HG03342 (cell line): Measurements from ENCODE around the gene CDADC1.

ENCODE experiments used
- ATAC-seq: cut with Tn5 transposase; IDR thresholded peaks from one replicate; pipeline ENCODE4 v1.9.1; 2021; ENCODE audit warnings: mild to moderate bottlenecking, moderate library complexity; ENCODE audit not compliant: unreplicated experiment

Gene CDADC1

DNA sequence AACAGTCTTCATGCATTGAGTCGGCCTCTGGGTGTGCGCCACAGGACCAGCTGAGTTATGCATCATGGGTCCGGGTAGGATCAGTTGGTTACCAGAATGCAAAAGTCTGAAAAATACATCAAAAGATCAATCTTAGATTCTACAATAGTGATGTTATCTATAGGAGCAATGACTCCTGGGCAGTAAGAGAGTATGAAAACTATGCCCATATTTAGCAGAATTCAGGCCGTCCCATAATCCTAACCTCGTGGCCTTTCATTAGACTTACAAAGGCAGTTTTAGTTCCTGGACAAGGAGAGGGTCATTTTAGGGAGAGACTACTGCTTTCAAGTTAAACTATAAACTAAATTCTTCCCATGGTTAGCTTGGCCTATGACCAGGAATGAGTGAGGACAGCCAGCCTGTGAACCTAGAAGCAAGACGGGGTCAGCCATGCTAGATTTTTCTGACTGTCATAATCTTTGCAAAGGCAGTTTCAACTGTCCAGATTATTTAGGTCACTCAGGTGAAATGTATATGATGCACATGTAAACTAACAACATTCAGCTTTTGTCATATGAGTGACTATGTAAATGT is 11.8 kb upstream of the CDADC1 start:
- ATAC-seq: no peak

DNA sequence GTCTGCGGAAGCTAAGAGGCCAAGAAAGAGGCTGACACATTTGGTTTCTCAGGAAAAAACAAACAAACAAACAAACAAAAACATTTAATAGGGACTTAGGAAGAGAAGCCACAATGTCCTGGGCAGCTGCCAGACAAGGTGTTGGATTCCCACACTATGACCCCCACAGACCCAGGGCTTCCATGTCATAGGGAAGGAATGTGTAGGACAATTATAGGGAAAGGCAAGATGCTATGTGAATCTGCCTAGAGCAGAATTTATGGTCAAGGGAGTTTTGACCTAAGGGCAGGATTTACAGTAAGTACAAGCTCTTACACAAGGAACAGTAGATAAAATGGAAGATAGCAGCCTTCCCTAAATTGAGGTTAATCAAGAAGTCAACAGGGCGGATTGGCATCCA is 9.1 kb upstream of the CDADC1 start:
- no peak for ATAC-seq

DNA sequence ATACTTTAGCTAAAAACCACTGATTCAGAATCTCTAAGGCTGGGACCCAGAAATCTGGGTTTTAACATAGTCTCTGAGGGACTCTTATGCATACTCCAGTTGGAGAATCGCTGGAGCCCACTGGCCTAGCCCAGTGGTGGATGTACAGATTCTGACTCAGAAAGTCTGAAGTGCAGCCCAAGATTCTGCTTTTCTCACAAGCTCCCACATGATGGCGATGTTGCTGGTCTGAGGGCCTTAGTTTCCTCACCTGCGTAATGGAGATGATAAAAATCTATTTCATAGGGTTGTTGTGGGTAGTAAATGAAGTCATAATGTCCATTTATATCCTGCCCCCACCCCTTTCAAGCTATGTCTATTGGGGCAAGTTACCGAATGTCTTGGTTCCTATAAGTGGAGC is 7.7 kb upstream of the CDADC1 start:
- no peak for ATAC-seq

DNA sequence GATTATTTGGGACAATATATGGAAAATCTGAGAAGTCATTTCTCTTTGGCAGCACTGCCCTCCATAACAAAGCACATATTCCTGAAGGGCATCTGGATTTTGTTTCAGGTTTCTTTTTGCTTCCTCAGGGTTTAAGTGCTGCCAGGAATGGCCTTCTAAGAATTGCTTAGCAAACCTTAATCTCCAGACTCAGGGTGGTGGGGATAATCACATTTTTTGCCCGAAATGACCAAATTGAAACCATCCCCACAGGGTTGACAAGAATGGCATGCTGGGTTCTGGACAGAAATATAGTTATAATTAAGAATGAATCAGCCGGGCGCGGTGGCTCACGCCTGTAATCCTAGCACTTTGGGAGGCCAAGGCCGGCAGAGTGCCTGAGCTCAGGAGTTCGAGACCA is 6.4 kb upstream of the CDADC1 start:
- no peak for ATAC-seq

DNA sequence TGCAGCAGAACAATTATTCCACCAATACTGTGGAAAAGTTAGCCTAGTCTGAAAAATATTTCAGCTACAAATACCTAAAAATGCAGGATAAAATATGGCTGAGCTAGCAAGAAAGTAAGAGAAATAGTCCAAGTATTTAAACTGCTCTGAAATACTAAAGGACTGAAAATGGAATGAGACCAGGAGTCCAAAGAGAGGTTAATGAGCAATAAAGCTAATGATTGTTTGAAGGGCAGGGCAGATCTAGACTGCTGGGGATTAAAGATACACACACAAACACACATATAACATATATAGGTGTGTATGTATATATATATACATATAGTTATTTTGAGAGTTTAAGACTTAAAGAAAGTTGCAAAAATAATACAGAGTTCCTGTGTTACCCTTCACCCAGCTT is 2.6 kb upstream of the CDADC1 start:
- no peak for ATAC-seq

DNA sequence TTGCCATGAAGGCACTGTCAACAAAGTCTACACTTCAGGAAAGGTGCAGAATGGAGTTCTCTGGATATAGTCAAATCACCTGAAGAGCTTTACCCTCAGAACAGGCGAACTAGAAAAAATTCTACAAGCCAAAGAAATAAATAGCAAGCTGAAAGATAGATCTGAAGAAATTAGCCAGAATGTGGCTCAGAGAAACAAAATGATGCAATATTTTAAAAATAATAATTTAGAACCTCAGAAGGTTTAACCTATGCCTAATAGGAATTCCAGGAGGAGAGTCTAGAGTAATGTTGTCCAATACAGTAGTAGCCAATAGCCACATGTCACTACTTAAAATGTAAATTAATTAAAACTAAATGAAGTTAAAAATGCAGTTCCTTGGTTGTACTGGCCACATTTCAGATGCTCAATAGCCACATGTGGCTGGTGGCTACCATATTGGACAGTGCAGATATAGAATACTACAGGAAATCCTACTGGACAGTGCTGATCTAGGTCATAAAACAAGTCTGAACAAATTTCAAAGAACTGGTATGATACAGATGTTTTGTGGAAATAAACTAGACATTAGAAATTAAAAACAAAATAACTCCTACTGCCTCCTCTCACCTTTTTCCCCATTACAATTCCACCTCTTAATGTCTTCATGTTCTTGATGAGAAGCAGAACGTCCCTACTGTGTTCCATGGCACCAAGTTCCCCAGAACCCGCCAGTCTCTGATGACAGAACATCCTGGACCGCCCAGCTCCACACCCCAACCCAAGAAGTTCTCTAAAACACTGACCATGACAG is 679 bp upstream of the CDADC1 start:
- ATAC-seq: peak; percentile 43

DNA sequence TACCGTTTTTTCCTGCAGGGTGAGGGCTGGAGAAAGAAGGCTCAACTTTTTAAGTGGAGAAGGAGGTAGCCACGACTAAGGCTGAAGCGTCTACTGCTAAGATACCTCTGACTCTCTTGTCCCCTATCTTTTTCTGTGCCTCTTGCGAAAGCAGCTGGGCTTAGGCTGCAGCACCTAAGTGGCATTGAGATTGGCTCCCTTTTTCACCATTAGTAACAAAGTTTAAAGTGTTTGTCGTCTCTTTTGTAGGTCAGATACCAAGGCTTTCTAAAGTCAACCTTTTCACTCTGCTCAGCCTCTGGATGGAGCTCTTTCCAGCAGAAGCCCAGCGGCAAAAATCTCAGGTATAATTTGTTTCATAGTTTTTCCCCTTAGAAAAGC is 887 bp downstream of the CDADC1 start:
- ATAC-seq: no peak

DNA sequence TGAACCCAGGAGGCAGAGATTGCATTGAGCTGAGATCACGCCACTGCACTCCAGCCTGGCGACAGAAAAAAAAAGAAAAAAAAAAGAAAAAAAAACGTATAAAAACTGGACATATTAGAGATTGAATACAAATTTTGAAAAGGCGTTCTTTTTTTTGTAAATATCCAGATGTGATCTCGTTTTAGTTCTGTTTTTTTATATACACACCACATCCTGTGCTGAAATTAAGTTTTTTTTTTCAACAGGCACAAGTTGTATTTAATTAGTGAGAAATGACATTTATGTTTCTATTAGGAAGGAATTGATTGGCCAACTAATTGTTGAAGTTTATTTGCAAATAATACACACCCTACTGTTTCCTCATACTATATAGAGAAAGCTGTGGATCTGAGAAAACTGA is 3.6 kb downstream of the CDADC1 start:
- no peak for ATAC-seq

DNA sequence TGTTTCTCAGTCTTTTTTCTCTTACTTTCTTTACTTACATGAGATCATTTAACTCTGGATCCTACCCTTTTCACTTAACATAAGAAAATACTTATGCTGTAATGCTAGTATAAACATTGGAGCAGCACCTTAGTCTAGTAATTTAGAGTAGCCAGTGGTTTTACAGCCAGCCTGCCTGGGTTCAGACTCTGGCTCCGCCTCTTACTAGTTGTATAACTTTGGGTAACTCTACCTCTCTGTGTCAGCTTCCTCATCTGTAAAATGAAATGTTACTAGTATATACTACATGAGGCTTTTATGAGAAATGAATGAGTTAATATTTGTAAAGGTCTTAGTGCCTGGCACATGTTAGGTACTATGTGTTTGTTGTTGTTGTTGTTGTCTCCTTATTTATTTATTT is 5.6 kb downstream of the CDADC1 start:
- ATAC-seq: no peak

DNA sequence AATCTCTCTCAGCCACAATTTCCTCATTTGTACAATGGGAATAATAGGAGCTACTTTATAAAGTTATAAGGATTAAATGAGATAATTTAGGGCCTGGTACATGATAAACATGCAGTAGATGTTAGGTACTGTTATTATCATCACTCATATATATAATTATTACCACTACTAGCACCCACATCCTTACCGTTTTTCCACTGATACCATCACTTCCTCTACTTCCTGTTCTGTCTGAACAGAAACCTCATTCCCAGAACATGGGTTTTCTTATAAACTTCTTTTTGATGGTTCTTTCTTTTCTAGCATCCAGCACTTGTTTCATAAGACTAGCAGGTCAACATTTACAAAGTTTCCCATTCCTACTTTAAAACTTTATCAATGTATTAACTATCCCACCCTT is 6.3 kb downstream of the CDADC1 start:
- no peak for ATAC-seq

DNA sequence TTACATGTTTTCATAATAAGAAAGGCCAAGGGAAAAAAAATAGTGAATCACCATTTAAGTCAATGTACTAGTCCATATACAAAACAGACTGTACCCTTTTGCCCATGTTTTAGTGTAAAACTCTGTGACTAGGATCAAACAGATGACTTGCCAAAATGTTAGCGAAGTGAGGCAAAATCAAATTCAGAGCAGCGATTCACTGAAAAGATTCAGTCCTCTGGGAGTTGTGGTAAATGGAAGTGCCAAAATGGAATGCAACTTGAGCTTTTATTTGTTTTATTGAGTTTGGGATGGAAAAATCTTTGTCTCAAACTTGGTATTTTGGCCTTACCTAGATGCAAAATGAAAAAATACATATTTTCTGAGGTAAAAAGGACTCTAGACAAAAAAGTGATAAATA is 9.1 kb downstream of the CDADC1 start:
- no peak for ATAC-seq

DNA sequence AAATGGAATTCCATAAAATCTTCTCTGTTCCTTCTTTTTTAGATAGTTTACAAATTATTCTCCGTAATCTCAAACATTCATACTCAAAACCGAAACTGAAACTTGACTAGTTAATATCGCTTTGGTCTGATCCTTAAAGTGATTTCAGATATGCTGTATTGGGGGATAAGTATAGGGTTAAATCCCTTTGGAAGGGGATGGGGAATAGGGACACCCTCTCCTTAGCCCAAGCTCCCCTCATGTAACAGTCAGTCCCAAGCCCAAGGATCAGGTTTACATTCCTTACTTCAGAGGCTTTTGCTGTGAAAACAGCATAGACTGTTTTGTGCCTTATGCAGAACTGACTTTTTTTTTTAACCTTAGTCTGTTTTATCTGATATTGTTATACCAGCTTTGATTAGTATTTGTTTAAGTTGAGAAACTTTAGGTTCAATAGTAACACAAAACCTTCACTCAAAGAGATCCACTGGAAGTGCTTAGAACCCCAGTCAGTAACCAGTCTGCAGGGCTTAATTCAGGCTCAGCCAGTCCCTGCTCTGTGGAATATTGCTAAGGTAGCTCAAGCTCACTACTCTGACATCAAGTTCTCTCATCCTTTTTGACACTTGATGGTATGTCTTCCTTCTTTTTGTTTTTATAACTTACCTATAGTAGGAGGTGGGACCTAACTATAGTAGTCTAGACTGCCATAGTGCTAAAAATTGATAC is 10.5 kb downstream of the CDADC1 start:
- ATAC-seq: no peak

DNA sequence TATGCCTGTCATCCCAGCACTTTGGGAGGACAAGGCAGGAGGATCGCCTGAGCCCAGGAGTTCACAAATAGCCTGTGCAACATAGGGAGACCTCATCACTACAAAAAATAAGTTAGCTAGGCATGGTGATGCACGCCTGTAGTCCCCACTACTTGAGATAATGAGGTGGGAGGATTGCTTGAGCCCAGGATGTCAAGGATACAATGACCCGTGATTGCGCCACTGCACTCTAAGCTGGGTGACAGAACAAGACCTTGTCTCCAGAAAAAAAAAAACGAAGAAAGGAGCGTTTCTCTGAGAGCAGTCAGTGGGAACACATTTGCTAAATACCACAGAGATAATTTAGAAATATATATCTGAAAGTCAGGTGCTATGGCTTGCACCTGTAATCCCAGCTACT is 11.9 kb downstream of the CDADC1 start:
- ATAC-seq: no peak

DNA sequence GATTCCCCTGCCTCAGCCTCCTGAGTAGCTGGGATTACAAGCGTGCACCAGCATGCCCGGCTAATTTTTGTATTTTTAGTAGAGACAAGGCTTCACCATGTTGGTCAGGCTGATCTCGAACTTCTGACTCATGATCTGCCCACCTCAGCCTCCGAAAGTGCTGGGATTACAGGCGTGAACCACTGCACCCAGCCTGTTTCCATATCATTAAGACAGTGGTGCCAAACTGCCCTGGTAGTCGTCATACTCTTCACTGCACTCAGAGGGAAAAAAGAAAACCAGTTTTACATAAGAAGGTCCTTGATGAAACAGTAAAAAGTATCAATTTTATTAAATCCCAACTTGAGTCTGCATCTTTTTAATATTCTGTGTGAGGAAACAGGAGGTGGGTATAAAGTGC is 14.9 kb downstream of the CDADC1 start:
- no peak for ATAC-seq

DNA sequence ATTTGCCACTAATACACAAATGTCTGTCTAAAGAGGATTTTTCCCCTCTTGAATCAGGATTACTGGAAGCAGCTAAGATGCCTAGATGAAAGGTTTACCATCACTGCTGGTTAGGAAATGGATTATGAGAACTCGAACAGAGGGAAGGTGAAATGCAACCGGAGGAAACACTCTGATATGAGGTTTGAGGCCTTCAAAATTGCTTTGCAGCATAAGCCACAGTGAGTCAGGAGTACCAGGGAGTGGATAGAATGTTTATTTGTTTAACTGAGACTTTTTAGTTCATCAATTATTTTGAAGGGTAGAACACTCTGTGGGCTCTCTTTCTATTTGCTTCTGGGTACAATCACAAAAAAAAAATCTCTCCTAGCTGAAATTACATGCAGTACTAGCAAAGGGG is 18.1 kb downstream of the CDADC1 start:
- no peak for ATAC-seq

DNA sequence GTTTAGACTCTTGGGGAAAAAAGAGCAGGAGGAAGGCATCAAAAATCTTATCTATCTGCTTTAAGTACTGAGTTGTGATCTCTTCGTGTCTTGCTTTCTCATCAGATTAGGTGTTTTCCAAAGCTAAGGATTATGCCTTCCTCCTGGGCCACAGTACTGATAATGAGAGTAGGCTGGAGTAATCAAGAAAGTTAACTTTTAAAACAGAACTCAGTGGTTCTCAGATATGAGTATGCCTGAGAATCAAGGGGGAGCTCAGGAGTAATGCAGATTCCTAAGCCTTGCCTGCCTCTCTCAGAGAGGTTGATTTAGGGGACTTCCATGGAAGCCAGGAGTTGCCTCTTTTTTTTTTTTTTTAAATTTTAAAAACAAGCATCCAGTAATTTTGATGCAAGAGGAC is 23.5 kb downstream of the CDADC1 start:
- ATAC-seq: no peak

DNA sequence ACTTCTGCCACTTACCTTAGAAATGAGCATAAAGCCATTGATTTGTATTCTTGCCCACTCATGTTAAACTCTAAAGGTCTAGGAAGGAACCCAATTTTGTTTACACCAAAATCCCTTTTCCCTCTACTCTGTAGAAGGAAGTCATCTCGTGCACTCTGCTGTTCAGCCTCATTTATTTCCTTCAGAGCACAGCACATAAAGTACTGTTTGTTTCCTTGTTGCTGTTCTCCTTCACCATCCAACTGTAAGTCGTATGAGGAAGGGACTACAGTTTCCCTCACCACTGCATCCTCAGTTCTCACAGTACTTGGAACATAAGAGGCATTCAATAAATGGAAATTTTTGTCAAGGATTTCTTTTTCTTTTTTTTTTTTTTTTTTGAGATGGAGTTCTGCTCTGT is 24.6 kb downstream of the CDADC1 start:
- no peak for ATAC-seq

DNA sequence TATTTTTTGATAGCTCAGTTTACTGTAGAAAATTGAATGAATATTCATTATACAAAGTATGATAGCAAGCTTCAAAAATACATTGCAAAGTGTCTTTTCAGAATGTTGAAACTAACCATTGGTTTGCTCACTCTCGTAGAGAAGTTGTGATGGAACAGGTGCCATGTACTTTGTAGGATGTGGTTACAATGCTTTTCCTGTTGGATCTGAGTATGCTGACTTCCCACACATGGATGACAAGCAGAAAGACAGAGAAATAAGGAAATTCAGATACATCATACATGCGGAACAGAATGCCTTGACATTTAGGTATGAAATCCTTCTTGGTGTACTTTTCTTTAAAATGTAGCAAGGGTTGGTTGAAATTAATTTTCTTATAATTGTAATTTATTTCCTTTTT is 30.5 kb downstream of the CDADC1 start:
- ATAC-seq: no peak

DNA sequence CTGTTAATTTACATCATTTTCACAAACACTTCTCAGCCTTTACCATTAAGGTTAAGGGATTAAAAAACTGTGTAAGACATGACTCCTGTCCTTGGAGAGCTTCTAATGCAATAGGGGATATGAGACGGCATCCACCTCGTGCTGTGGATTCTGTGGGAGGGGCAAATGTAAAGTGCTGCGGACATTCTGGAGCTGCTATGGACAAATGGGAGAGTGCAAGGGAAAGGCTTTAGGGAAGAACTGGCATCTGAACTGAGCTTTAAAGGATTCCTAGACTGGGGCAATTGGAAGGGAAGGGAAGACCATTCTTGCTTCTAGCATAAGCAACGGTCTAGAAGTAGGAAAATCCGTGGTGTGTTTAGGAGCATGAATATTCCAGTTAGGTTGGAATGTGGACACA is 31.4 kb downstream of the CDADC1 start:
- no peak for ATAC-seq

DNA sequence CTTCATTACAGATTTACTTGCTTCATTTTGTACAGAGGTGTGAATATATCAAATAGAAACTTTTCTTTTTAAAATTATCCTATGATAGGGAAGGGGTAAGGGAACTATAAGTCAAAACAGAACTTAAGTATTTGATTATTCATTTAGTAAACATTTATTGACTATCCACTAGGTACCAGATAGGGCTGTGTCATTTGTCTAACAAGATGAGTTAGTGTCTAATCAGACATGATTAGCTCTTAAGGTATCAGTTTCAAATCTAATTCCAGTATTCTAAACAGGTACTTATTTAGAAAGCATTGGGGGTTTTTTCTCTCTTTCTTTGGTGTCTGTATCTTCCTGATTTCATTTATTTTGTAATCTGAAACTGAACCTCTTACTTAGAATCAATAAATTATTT is 32.2 kb downstream of the CDADC1 start:
- ATAC-seq: no peak

DNA sequence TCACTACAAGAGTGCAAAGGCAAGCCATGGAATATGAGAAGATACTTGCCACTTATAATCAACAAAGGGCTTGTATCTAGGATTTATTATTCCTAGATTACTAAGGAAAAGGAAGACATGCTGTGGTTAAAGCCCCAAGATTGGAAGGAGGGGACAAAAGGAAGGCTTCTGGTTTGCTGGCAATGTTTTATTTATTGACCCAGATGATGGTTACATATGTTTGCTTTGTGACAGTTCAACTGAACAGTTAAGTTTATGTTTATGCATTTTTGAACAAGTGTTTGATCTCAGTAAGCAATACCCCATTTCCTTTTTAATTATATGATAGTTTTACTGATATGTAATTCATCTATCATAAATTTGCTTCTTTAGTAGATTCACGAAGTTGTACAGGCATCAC is 40.3 kb downstream of the CDADC1 start:
- no peak for ATAC-seq

DNA sequence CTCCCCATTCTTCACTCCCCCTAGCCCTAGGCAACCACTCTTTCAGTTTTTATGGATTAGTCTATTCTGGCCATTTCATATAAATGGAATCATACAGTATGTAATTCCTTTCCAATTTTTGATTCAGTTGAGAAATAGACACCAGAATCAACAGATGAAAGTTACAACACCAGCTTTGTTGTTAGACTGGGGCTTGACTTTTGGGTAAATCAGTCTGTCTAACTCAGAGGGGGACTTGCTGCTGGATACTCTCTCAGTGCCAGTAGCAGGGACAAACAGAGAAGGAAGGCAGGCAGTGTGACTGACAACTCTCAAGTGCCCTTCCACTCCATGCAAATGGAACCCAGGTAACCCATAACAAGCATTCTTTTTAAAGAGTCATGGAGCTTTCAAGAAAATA is 40.7 kb downstream of the CDADC1 start:
- ATAC-seq: no peak
